ENCODE data around the gene PDE6A. TPM values are rescaled to one million over a fixed set of nuclear protein-coding genes. Genes with fewer than 3 reads are reported as not detected.
A peak's percentile ranks its signal among the peaks of the same experiment; 100 is the strongest.

The PDE6A gene
- total and polyA plus RNA-seq, 2 of the 8 experiments (the other 6 are each of a cell fraction or from before 2014, with no cell fraction given): not detected

DNA sequence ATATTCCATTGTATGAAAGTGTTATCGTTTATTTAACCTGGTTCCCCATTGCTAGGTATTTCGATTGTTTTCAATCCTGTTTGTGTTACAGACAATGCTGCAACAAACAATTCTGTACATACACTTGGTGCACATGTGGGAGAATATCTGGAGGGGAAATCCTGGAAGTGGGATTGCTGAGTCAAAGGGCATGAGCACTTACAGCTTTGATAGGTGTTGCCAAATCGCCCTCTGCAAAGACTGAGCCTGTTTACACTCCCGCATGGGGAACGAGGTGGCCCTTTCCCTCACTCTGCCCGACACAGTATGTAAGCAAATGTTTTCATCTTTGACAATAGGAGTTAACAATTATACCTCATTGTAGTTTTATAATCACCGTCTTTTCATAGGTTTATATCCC, 66.2 kb downstream of the PDE6A start:
- H3K27ac ChIP-seq (ENCODE audit: low read depth, low read length): no peak overlapping the region
- no peaks in the 10 kb centered on the region for H3K79me2 ChIP-seq (ENCODE audit: control insufficient read depth in 1 of 2, insufficient read depth in 2 of 2, low read length in 2 of 2)
- no peaks in the 10 kb centered on the region for H3K23me2 ChIP-seq (ENCODE audit: low read depth, low read length)
- no peaks in the 10 kb centered on the region for H3K79me1 ChIP-seq (ENCODE audit: low read depth, low read length)
- ChIA-PET POLR2A (ENCODE audit: partially characterized antibody) (no interaction called here), CTCF (ENCODE audit: partially characterized antibody) (interaction anchor here (0.7 to 0.8 kb wide), 2 partner anchors 26 to 112 kb away, joined by 3 to 5 read pairs; no protein-coding TSS in a partner anchor)
- H3K4ac ChIP-seq (replicated peaks; ENCODE audit: insufficient read length, low read depth, low read length): no peak overlapping the region
- no peaks in the 10 kb centered on the region for H3K36me3 ChIP-seq (ENCODE audit: control insufficient read depth in 2 of 4, insufficient read depth in 4 of 4, low read length in 3 of 4)
- H4K91ac ChIP-seq (replicated peaks; ENCODE audit: insufficient read length, low read length): no peak overlapping the region
- H4K20me1 ChIP-seq (replicated peaks in 1 of 2; ENCODE audit: control insufficient read depth in 1 of 2, insufficient read depth in 2 of 2, low read length in 2 of 2): no peaks in the 10 kb centered on the region
- H2BK12ac ChIP-seq (ENCODE audit: low read depth, low read length): no peak overlapping the region
- H4K8ac ChIP-seq (ENCODE audit: extremely low read depth, insufficient read depth, low read length): no peak overlapping the region
- H3K4me3 ChIP-seq (ENCODE audit: extremely low read depth in 1 of 4, insufficient read depth in 2 of 4, low read depth in 3 of 4, low read length in 4 of 4): no peak overlapping the region
- no peak overlapping the region for H2BK15ac ChIP-seq (ENCODE audit: low read length)
- no peaks in the 10 kb centered on the region for H3K4me1 ChIP-seq (replicated peaks in 1 of 4; ENCODE audit: control insufficient read depth in 3 of 4, insufficient read depth in 4 of 4, low read length in 3 of 4)
- H2BK120ac ChIP-seq (replicated peaks; ENCODE audit: low read depth, low read length): no peak overlapping the region
- peak overlapping the region in 1 of 4 experiments; percentile 50; a peak in 1 of 7 replicates for H3K9ac ChIP-seq (replicated peaks in 1 of 4; ENCODE audit: extremely low read depth in 1 of 4, low read depth in 3 of 4, low read length in 3 of 4)
- no peaks in the 10 kb centered on the region for H3K9me3 ChIP-seq (ENCODE audit: insufficient read depth in 2 of 2, low read depth in 1 of 2, low read length in 1 of 2)
- H3K4me2 ChIP-seq (ENCODE audit: insufficient read depth in 1 of 2, low read depth in 2 of 2, low read length in 2 of 2): no peak overlapping the region
- FAIRE-seq (no peak), DNase-seq (ENCODE audit: low read depth in 1 of 2, low spot score in 2 of 2) (no peak)
- no peak overlapping the region for H2BK5ac ChIP-seq (ENCODE audit: low read depth, low read length)
- H2AFZ ChIP-seq (ENCODE audit: low read length): 0 out of 2 replicates have a peak overlapping the region, but pooled peaks have one; percentile 20
- H4K5ac ChIP-seq (ENCODE audit: insufficient read length, low read depth, low read length): no peak overlapping the region
- no peaks in the 10 kb centered on the region for H3K27me3 ChIP-seq (replicated peaks in 1 of 4; ENCODE audit: control insufficient read depth in 3 of 4, extremely low read depth in 1 of 4, insufficient read depth in 3 of 4, low read length in 3 of 4)
- H3K18ac ChIP-seq (ENCODE audit: extremely low read depth, low read length): no peak overlapping the region
- 82% methylated on average over 7 of the region's 7 CpGs; no CpG with 5 or more reads in 1 of the 2 experiments for WGBS, 2 experiments (ENCODE audit: extremely low coverage in 1 of 2, insufficient coverage in 1 of 2, insufficient read length in 1 of 2, insufficient replicate concordance in 2 of 2, low coverage in 1 of 2, low lambda C conversion rate in 2 of 2, missing lambda C conversion rate in 1 of 2)
- TF ChIP-seq BACH1 (IDR thresholded peaks at IDR 0.05; ENCODE audit: low read length) (no peak), ASH2L (IDR thresholded peaks at IDR 0.05; ENCODE audit: low read length) (no peak), SIX5 (IDR thresholded peaks at IDR 0.05; ENCODE audit: low read depth, low read length) (no peak), MAFK (IDR thresholded peaks at IDR 0.05; ENCODE audit: low read depth, low read length) (no peak), EZH2 (IDR thresholded peaks at IDR 0.05; ENCODE audit: low read depth, low read length, severe bottlenecking) (no peak), KDM1A (IDR thresholded peaks at IDR 0.05; ENCODE audit: borderline replicate concordance, low read length) (no peak), PHF8 (conservative IDR thresholded peaks at IDR 0.05; ENCODE audit: low read depth, low read length) (no peak), POLR2A (IDR thresholded peaks at IDR 0.05; ENCODE audit: control extremely low read depth in 1 of 2, low read depth in 2 of 2, low read length in 2 of 2) (no peak), EGR1 (IDR thresholded peaks at IDR 0.05; ENCODE audit: borderline replicate concordance, low read depth, low read length) (no peak), KDM4A (IDR thresholded peaks at IDR 0.05; ENCODE audit: low read depth, low read length, severe bottlenecking) (no peak), CTBP2 (IDR thresholded peaks at IDR 0.05; ENCODE audit: borderline replicate concordance, insufficient read depth, insufficient read length, low read length) (no peak)
- H2AK5ac ChIP-seq (ENCODE audit: low read depth, low read length): no peak overlapping the region
- H3K56ac ChIP-seq (replicated peaks; ENCODE audit: insufficient read length, low read depth, low read length): no peak overlapping the region
- H3K14ac ChIP-seq (ENCODE audit: insufficient read length): no peak overlapping the region
- H3K23ac ChIP-seq (ENCODE audit: insufficient read length): no peak overlapping the region
- H2BK20ac ChIP-seq (ENCODE audit: low read length): no peak overlapping the region
